ENCODE data around the gene SP1. TPM values are rescaled to one million over a fixed set of nuclear protein-coding genes. Genes with fewer than 3 reads are reported as not detected.
A peak's percentile ranks its signal among the peaks of the same experiment; 100 is the strongest.

SP1 gene
- polyA plus RNA-seq, 3 donors = 15.1 to 80.7 (median 22.7) TPM

- Histone ChIP-seq H3K4me1 (ENCODE audit: control insufficient read depth in 1 of 2, insufficient read depth in 2 of 2, low read length in 2 of 2) (peaks cover 6 to 9% of the 10 kb centered on the region in 2 donors), H3K27me3 (ENCODE audit: control insufficient read depth in 2 of 2, insufficient read depth in 2 of 2, low read length in 2 of 2) (peaks cover 5 to 37% of the 10 kb centered on the region in 2 donors), H3K79me2 (ENCODE audit: insufficient read depth, low read length) (no peaks in the 10 kb centered on the region), H3K27ac (ENCODE audit: low read depth in 1 of 2, low read length in 2 of 2) (no peak within 1 kb of the TSS), H3K4me3 (replicated peaks in 1 of 3; ENCODE audit: low read depth in 2 of 3, low read length in 3 of 3) (no peak within 1 kb of the TSS), H2AFZ (ENCODE audit: insufficient read depth, low read depth, low read length, poor library complexity, severe bottlenecking) (no peak within 1 kb of the TSS), H3K4me2 (replicated peaks; ENCODE audit: extremely low read depth, low read length, poor library complexity, severe bottlenecking) (no peak within 1 kb of the TSS), H3K9me3 (replicated peaks in 1 of 2; ENCODE audit: control insufficient read depth in 1 of 2, insufficient read depth in 1 of 2, low read length in 2 of 2) (no peaks in the 10 kb centered on the region), H3K9ac (ENCODE audit: insufficient read depth, low read length, poor library complexity, severe bottlenecking) (no peak within 1 kb of the TSS), H4K20me1 (ENCODE audit: insufficient read depth, low read length) (no peaks in the 10 kb centered on the region), H3K36me3 (replicated peaks in 1 of 2; ENCODE audit: control insufficient read depth in 1 of 2, insufficient read depth in 2 of 2, low read length in 2 of 2) (no peaks in the 10 kb centered on the region)
- DNase-seq = peak in 1 of 3 donors; percentile 23
- intact Hi-C loops (cut with micrococcal nuclease) = no loop called here
- Mint-ChIP-seq H3K27me3 (ENCODE audit: low read depth in 3 of 3) (peaks cover 46 to 74% (median 52%) of the 10 kb centered on the region in 3 donors), H3K36me3 (peaks cover 0 to 2% of the 10 kb centered on the region in 2 donors), H3K9me3 (peaks cover 0 to 2% (median 0%) of the 10 kb centered on the region in 7 donors), H3K4me3 (peak within 1 kb of the TSS in 1 of 2 donors; percentile 76), H3K4me1 (peaks cover 21% of the 10 kb centered on the region), H3K27ac (peak within 1 kb of the TSS in 3 of 7 donors; percentile 44 to 70 (median 65))
- TF ChIP-seq, protein P1, sequence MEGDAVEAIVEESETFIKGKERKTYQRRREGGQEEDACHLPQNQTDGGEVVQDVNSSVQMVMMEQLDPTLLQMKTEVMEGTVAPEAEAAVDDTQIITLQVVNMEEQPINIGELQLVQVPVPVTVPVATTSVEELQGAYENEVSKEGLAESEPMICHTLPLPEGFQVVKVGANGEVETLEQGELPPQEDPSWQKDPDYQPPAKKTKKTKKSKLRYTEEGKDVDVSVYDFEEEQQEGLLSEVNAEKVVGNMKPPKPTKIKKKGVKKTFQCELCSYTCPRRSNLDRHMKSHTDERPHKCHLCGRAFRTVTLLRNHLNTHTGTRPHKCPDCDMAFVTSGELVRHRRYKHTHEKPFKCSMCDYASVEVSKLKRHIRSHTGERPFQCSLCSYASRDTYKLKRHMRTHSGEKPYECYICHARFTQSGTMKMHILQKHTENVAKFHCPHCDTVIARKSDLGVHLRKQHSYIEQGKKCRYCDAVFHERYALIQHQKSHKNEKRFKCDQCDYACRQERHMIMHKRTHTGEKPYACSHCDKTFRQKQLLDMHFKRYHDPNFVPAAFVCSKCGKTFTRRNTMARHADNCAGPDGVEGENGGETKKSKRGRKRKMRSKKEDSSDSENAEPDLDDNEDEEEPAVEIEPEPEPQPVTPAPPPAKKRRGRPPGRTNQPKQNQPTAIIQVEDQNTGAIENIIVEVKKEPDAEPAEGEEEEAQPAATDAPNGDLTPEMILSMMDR (IDR thresholded peaks at IDR 0.05) = no peak
- WGBS (ENCODE audit: insufficient coverage) = 13% methylated on average over 3 of the region's 15 CpGs
These were observed 43.7 kb upstream of the SP1 start, which contains the start of gene SP7 for GRCh38 chr12:53336181-53336681. Gene SP7, minus strand, starts transcription at chr12:53336354. Its CDS starts 708 bp downstream, at chr12:53335646.

GRCh38 chr12:53338017-53338416 is 42.0 kb upstream of the SP1 start:
- intact Hi-C loops (cut with micrococcal nuclease) = no loop called here
- 4% methylated on average over 9 of the region's 11 CpGs for WGBS (ENCODE audit: insufficient coverage)
- no peaks in the 10 kb centered on the region for H3K79me2 ChIP-seq (ENCODE audit: insufficient read depth, low read length)

More at GRCh38 chr12:53338017-53338416, 42.0 kb upstream of the SP1 start:
- Histone ChIP-seq H3K36me3 (replicated peaks in 1 of 2; ENCODE audit: control insufficient read depth in 1 of 2, insufficient read depth in 2 of 2, low read length in 2 of 2) (no peaks in the 10 kb centered on the region), H2AFZ (ENCODE audit: insufficient read depth, low read depth, low read length, poor library complexity, severe bottlenecking) (no peak overlapping the region), H3K9ac (ENCODE audit: insufficient read depth, low read length, poor library complexity, severe bottlenecking) (no peak overlapping the region), H4K20me1 (ENCODE audit: insufficient read depth, low read length) (no peaks in the 10 kb centered on the region), H3K4me1 (ENCODE audit: control insufficient read depth in 1 of 2, insufficient read depth in 2 of 2, low read length in 2 of 2) (peaks cover 6 to 9% of the 10 kb centered on the region in 2 donors), H3K27me3 (ENCODE audit: control insufficient read depth in 2 of 2, insufficient read depth in 2 of 2, low read length in 2 of 2) (peaks cover 5 to 35% of the 10 kb centered on the region in 2 donors), H3K27ac (ENCODE audit: low read depth in 1 of 2, low read length in 2 of 2) (no peak overlapping the region), H3K4me3 (replicated peaks in 1 of 3; ENCODE audit: low read depth in 2 of 3, low read length in 3 of 3) (no peak overlapping the region), H3K4me2 (replicated peaks; ENCODE audit: extremely low read depth, low read length, poor library complexity, severe bottlenecking) (no peak overlapping the region), H3K9me3 (replicated peaks in 1 of 2; ENCODE audit: control insufficient read depth in 1 of 2, insufficient read depth in 1 of 2, low read length in 2 of 2) (no peaks in the 10 kb centered on the region)
- Mint-ChIP-seq H3K9me3 (peaks cover 0 to 5% (median 0%) of the 10 kb centered on the region in 7 donors), H3K4me3 (peak overlapping the region in 1 of 2 donors; percentile 73), H3K36me3 (peaks cover 0 to 2% of the 10 kb centered on the region in 2 donors), H3K27me3 (ENCODE audit: low read depth in 3 of 3) (peaks cover 46 to 69% (median 49%) of the 10 kb centered on the region in 3 donors), H3K27ac (peak overlapping the region in 1 of 7 donors; percentile 15), H3K4me1 (peaks cover 21% of the 10 kb centered on the region)
- DNase-seq = no peak
- TF ChIP-seq, protein P1 (IDR thresholded peaks at IDR 0.05) = no peak
